Neural cell (in vitro differentiated cells): ENCODE measurements around the gene AFF3. TPM values are rescaled to one million over a fixed set of nuclear protein-coding genes. Genes with fewer than 3 reads are reported as not detected.
"Not testable (repeated sequence)": the region's sequence is repeated elsewhere in the genome, so short reads cannot be mapped to it uniquely, and the experiment has no call there.

Source experiments
- H2AFZ ChIP-seq: fragments of 200-600, 300-800 bp; sonication (generic), shearing (Covaris generic); 2 replicates; pipeline ENCODE4 v1.6.0; 2014; ENCODE audit warnings: low read depth, mild to moderate bottlenecking, antibody characterized with exemption, low read length, moderate library complexity
- H3F3A ChIP-seq: fragments of 200-600 bp; shearing (Covaris generic); 2 replicates; pipeline ENCODE4 v1.6.1; 2016; ENCODE audit warnings: mild to moderate bottlenecking, moderate library complexity, mixed read lengths, antibody characterized with exemption, low read length; ENCODE audit not compliant: insufficient read depth, poor library complexity, severe bottlenecking
- H3K27ac ChIP-seq: fragments of 200-600, 300-800 bp; sonication (generic), shearing (Covaris generic); 2 replicates; pipeline ENCODE4 v1.5.1; 2014; ENCODE audit warnings: mild to moderate bottlenecking, low read length, moderate library complexity
- H3K27me3 ChIP-seq: fragments of 300-800, 200-600 bp; sonication (generic), shearing (Covaris generic); 2 replicates; pipeline ENCODE4 v1.6.0; 2014; ENCODE audit warnings: mild to moderate bottlenecking, low read depth, low read length, moderate library complexity; ENCODE audit not compliant: insufficient read depth
- H3K36me3 ChIP-seq: fragments of 300-800, 200-600 bp; sonication (generic), shearing (Covaris generic); 2 replicates; pipeline ENCODE4 v1.5.1; 2014; ENCODE audit warnings: mild to moderate bottlenecking, antibody characterized with exemption, low read length, moderate library complexity; ENCODE audit not compliant: insufficient read depth
- H3K4me2 ChIP-seq: fragments of 300-800, 200-600 bp; sonication (generic), shearing (Covaris generic); 2 replicates; pipeline ENCODE4 v1.6.0; 2014; ENCODE audit warnings: mild to moderate bottlenecking, low read length
- H3K4me3 ChIP-seq: fragments of 300-800, 200-600 bp; sonication (generic), shearing (Covaris generic); 2 replicates; pipeline ENCODE4 v1.5.1; 2014; ENCODE audit warnings: mild to moderate bottlenecking, low read length, moderate library complexity
- H3K79me2 ChIP-seq: fragments of 200-600 bp; shearing (Covaris generic); replicated peaks from 2 replicates; pipeline ENCODE4 v1.6.0; 2014; ENCODE audit warnings: mild to moderate bottlenecking, low read length, moderate library complexity; ENCODE audit not compliant: insufficient read depth
- H3K9ac ChIP-seq: fragments of 300-800, 200-600 bp; sonication (generic), shearing (Covaris generic); 2 replicates; pipeline ENCODE4 v1.6.1; 2016; ENCODE audit warnings: mild to moderate bottlenecking, low read length, mixed read lengths
- H3K9me2 ChIP-seq: fragments of 200-600 bp; shearing (Covaris generic); 2 replicates; pipeline ENCODE4 v1.6.1; 2016; ENCODE audit warnings: mild to moderate bottlenecking, low read length, mixed read lengths; ENCODE audit not compliant: insufficient read depth
- H3K9me3 ChIP-seq: fragments of 200-600, 300-800 bp; sonication (generic), shearing (Covaris generic); 2 replicates; pipeline ENCODE4 v1.6.1; 2016; ENCODE audit warnings: mild to moderate bottlenecking, mixed run types, low read length, moderate library complexity, mixed read lengths
- H4K20me1 ChIP-seq: fragments of 200-600 bp; shearing (Covaris generic); 2 replicates; pipeline ENCODE4 v1.6.1; 2016; ENCODE audit warnings: mild to moderate bottlenecking, mixed run types; ENCODE audit not compliant: insufficient read depth
- EP300 ChIP-seq: fragments of 450-650 bp; conservative IDR thresholded peaks from 2 replicates; pipeline ENCODE4 v1.6.1; 2014; ENCODE audit warnings: antibody characterized with exemption, mild to moderate bottlenecking, moderate library complexity; ENCODE audit not compliant: poor library complexity, severe bottlenecking
- EZH2 ChIP-seq: fragments of 200-600, 300-800 bp; shearing (Covaris generic), sonication (generic); IDR thresholded peaks from 2 replicates; pipeline ENCODE4 v1.6.1; 2014; ENCODE audit warnings: antibody characterized with exemption, low read length, borderline replicate concordance, mild to moderate bottlenecking; ENCODE audit not compliant: insufficient read depth, poor library complexity, severe bottlenecking
- MXI1 ChIP-seq: fragments of 450-650 bp; conservative IDR thresholded peaks from 2 replicates; pipeline ENCODE4 v1.6.1; 2014; ENCODE audit warnings: antibody characterized with exemption, mild to moderate bottlenecking; ENCODE audit not compliant: poor library complexity, severe bottlenecking
- POLR2AphosphoS5 ChIP-seq: IDR thresholded peaks from 2 replicates; pipeline ENCODE4 v1.6.1; 2012
- RAD21 ChIP-seq: fragments of 450-650 bp; conservative IDR thresholded peaks from 2 replicates; pipeline ENCODE4 v1.6.1; 2014; ENCODE audit warnings: antibody characterized with exemption, mild to moderate bottlenecking, moderate library complexity
- SMC3 ChIP-seq: fragments of 450-650 bp; conservative IDR thresholded peaks from 2 replicates; pipeline ENCODE4 v1.6.1; 2014; ENCODE audit warnings: antibody characterized with exemption, mild to moderate bottlenecking, moderate library complexity; ENCODE audit not compliant: poor library complexity
- TAF1 ChIP-seq: IDR thresholded peaks from 2 replicates; pipeline ENCODE4 v1.6.1; 2012; ENCODE audit warnings: low read depth
- polyA plus RNA-seq: library from polyadenylated mRNA; depleted of rRNA; stranded (reverse); fragments of >200 nt; gene quantifications from 2 replicates; pipeline ENCODE4 v1.2.3, GENCODE V29; 2014
- TF ChIP-seq, protein P1 (sequence below): fragments of 450-650 bp; IDR thresholded peaks from 2 replicates; pipeline ENCODE4 v1.5.1; 2014; ENCODE audit warnings: antibody characterized with exemption, mild to moderate bottlenecking, moderate library complexity; ENCODE audit not compliant: poor library complexity, severe bottlenecking
- TF ChIP-seq, protein P2 (sequence below): IDR thresholded peaks from 2 replicates; pipeline ENCODE4 v1.6.1; 2012; ENCODE audit warnings: borderline replicate concordance

Gene AFF3
- polyA plus RNA-seq, 1 donor from 2014 or later = 5.1 TPM

DNA sequence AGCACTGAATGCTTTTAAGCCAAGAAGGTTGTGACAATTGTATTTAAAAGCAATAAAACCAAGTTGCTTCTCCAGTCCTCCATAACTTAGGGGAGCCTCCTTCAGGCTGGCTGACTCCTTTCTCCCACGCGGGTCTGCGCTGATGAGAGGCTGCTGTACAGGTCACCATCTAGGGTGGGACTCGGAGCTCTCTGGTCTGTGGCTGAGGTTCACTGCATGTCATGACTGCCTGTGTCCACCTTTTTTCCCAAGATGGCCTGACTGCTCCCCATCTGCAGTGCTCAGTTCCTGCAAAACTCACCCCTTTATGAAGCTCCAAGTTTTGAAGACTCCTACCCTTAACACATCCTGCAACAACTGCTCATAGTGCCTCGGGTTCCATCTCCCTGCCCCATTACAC is 194.4 kb downstream of the AFF3 start:
- H4K20me1 ChIP-seq = no peaks in the 10 kb centered on the region
- TF ChIP-seq RAD21 (no peak), SMC3 (no peak), EZH2 (no peak), MXI1 (no peak), POLR2AphosphoS5 (no peak), TAF1 (no peak)
- TF ChIP-seq, protein P1, sequence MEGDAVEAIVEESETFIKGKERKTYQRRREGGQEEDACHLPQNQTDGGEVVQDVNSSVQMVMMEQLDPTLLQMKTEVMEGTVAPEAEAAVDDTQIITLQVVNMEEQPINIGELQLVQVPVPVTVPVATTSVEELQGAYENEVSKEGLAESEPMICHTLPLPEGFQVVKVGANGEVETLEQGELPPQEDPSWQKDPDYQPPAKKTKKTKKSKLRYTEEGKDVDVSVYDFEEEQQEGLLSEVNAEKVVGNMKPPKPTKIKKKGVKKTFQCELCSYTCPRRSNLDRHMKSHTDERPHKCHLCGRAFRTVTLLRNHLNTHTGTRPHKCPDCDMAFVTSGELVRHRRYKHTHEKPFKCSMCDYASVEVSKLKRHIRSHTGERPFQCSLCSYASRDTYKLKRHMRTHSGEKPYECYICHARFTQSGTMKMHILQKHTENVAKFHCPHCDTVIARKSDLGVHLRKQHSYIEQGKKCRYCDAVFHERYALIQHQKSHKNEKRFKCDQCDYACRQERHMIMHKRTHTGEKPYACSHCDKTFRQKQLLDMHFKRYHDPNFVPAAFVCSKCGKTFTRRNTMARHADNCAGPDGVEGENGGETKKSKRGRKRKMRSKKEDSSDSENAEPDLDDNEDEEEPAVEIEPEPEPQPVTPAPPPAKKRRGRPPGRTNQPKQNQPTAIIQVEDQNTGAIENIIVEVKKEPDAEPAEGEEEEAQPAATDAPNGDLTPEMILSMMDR = no peak
- TF ChIP-seq, protein P2, sequence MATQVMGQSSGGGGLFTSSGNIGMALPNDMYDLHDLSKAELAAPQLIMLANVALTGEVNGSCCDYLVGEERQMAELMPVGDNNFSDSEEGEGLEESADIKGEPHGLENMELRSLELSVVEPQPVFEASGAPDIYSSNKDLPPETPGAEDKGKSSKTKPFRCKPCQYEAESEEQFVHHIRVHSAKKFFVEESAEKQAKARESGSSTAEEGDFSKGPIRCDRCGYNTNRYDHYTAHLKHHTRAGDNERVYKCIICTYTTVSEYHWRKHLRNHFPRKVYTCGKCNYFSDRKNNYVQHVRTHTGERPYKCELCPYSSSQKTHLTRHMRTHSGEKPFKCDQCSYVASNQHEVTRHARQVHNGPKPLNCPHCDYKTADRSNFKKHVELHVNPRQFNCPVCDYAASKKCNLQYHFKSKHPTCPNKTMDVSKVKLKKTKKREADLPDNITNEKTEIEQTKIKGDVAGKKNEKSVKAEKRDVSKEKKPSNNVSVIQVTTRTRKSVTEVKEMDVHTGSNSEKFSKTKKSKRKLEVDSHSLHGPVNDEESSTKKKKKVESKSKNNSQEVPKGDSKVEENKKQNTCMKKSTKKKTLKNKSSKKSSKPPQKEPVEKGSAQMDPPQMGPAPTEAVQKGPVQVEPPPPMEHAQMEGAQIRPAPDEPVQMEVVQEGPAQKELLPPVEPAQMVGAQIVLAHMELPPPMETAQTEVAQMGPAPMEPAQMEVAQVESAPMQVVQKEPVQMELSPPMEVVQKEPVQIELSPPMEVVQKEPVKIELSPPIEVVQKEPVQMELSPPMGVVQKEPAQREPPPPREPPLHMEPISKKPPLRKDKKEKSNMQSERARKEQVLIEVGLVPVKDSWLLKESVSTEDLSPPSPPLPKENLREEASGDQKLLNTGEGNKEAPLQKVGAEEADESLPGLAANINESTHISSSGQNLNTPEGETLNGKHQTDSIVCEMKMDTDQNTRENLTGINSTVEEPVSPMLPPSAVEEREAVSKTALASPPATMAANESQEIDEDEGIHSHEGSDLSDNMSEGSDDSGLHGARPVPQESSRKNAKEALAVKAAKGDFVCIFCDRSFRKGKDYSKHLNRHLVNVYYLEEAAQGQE = no peak
- no peak overlapping the region for H3K4me2 ChIP-seq
- no peak overlapping the region for H3K9ac ChIP-seq
- no peaks in the 10 kb centered on the region for H3F3A ChIP-seq
- no peaks in the 10 kb centered on the region for H3K36me3 ChIP-seq
- no peak overlapping the region for H3K27ac ChIP-seq
- no peaks in the 10 kb centered on the region for H3K9me3 ChIP-seq
- H3K27me3 ChIP-seq = no peaks in the 10 kb centered on the region
- H3K79me2 ChIP-seq = no peaks in the 10 kb centered on the region
- H3K9me2 ChIP-seq = no peaks in the 10 kb centered on the region
- H3K4me3 ChIP-seq = no peak overlapping the region
- no peak overlapping the region for H2AFZ ChIP-seq

DNA sequence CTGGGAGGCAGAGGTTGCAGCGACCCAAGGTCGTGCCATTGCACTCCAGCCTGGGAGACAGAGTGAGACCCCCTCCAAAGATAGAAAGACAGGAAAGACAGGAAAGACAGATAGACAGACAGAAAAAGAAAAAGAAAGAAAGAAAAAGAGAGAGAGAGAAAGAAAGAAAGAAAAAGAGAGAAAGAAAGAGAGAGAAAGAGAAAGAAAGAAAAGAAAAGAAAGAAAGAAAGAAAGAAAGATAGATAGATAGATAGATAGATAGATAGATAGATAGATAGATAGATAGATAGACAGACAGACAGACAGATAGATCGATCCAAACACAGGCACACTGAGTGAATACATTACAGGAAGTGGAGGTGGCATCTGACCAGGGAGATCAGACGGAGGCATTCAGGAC is 195.0 kb downstream of the AFF3 start:
- H3K4me3 ChIP-seq, H2AFZ ChIP-seq, H3K27ac ChIP-seq, H3K79me2 ChIP-seq, H3K4me2 ChIP-seq, H4K20me1 ChIP-seq, H3F3A ChIP-seq, H3K27me3 ChIP-seq, H3K9me2 ChIP-seq, H3K9ac ChIP-seq, H3K9me3 ChIP-seq, H3K36me3 ChIP-seq: not testable (repeated sequence)

DNA sequence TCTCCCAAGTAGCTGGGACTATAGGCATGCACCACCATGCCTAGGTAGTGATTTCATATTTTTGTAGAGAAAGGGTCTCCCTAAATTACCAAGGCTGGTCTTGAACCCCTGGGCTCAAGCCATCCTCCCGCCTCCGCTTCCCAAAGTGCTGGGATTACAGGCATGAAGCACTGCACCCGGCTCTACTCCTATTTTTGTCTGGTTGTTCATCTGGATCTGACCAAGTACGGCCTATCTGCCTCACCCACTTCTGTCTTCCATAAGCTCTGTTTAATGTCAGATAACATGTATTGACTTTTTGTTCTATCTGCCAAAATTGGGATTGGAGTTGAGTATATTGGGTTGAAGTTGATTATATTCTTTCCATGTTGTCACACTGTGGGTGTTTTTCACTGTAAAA is 198.4 kb downstream of the AFF3 start:
- no peak overlapping the region for H2AFZ ChIP-seq
- no peaks in the 10 kb centered on the region for H3K79me2 ChIP-seq
- H3K27ac ChIP-seq = no peak overlapping the region
- H3K4me3 ChIP-seq = no peak overlapping the region
- no peaks in the 10 kb centered on the region for H3K36me3 ChIP-seq
- no peaks in the 10 kb centered on the region for H3F3A ChIP-seq
- H3K27me3 ChIP-seq = no peaks in the 10 kb centered on the region
- H3K9me3 ChIP-seq = no peaks in the 10 kb centered on the region
- no peak overlapping the region for H3K4me2 ChIP-seq
- H3K9me2 ChIP-seq = no peaks in the 10 kb centered on the region
- H3K9ac ChIP-seq = no peak overlapping the region
- no peaks in the 10 kb centered on the region for H4K20me1 ChIP-seq
- no peak for TF ChIP-seq TAF1
- no peak for TF ChIP-seq MXI1
- TF ChIP-seq, protein P2 = no peak
- TF ChIP-seq EP300 = no peak
- TF ChIP-seq RAD21 = no peak
- no peak for TF ChIP-seq EZH2
- TF ChIP-seq, protein P1 = no peak
- TF ChIP-seq SMC3 = no peak
- no peak for TF ChIP-seq POLR2AphosphoS5
